ENCODE measurements around the gene MYL3. TPM values are rescaled to one million over a fixed set of nuclear protein-coding genes. Genes with fewer than 3 reads are reported as not detected.

The MYL3 gene
- total RNA-seq, 1 donor from 2014 or later = 5.4 TPM

- H3K4me3 Mint-ChIP-seq = no peak overlapping the region
- H3K9me3 Mint-ChIP-seq = no peaks in the 10 kb centered on the region
- no peak for DNase-seq (ENCODE audit: extremely low spot score, unreplicated experiment)
- TF ChIP-seq CTCF (conservative IDR thresholded peaks at IDR 0.05) = no peak
- no peaks in the 10 kb centered on the region for H3K36me3 Mint-ChIP-seq
- peaks cover 4% of the 10 kb centered on the region for H3K4me1 Mint-ChIP-seq (ENCODE audit: unreplicated experiment)
- no peak overlapping the region for H3K27ac Mint-ChIP-seq
- no peaks in the 10 kb centered on the region for H3K27me3 Mint-ChIP-seq
Measured at GRCh38 chr3:46908294-46908985, 45.2 kb upstream of the MYL3 start.

GRCh38 chr3:46907960-46908293 lies 44.7 kb upstream of the MYL3 start:
- TF ChIP-seq CTCF (conservative IDR thresholded peaks at IDR 0.05) = no peak
- Mint-ChIP-seq H3K4me3 (no peak overlapping the region), H3K4me1 (ENCODE audit: unreplicated experiment) (peaks cover 4% of the 10 kb centered on the region), H3K27ac (no peak overlapping the region), H3K9me3 (no peaks in the 10 kb centered on the region), H3K36me3 (no peaks in the 10 kb centered on the region), H3K27me3 (no peaks in the 10 kb centered on the region)
- DNase-seq (ENCODE audit: extremely low spot score, unreplicated experiment) = no peak

GRCh38 chr3:46907271-46907670 lies 44.0 kb upstream of the MYL3 start:
- no peaks in the 10 kb centered on the region for H3K27me3 Mint-ChIP-seq
- H3K27ac Mint-ChIP-seq = no peak overlapping the region
- DNase-seq (ENCODE audit: extremely low spot score, unreplicated experiment) = no peak
- no peaks in the 10 kb centered on the region for H3K36me3 Mint-ChIP-seq
- no peak for TF ChIP-seq CTCF (conservative IDR thresholded peaks at IDR 0.05)
- H3K4me3 Mint-ChIP-seq = no peak overlapping the region
- no peaks in the 10 kb centered on the region for H3K9me3 Mint-ChIP-seq
- H3K4me1 Mint-ChIP-seq (ENCODE audit: unreplicated experiment) = peaks cover 4% of the 10 kb centered on the region

GRCh38 chr3:46906471-46907058 lies 43.3 kb upstream of the MYL3 start:
- H3K4me3 Mint-ChIP-seq = no peak overlapping the region
- H3K9me3 Mint-ChIP-seq = no peaks in the 10 kb centered on the region
- DNase-seq (ENCODE audit: extremely low spot score, unreplicated experiment) = no peak
- peaks cover 4% of the 10 kb centered on the region for H3K4me1 Mint-ChIP-seq (ENCODE audit: unreplicated experiment)
- H3K27me3 Mint-ChIP-seq = no peaks in the 10 kb centered on the region
- H3K27ac Mint-ChIP-seq = no peak overlapping the region
- no peak for TF ChIP-seq CTCF (conservative IDR thresholded peaks at IDR 0.05)
- no peaks in the 10 kb centered on the region for H3K36me3 Mint-ChIP-seq

GRCh38 chr3:46905661-46906451 lies 42.6 kb upstream of the MYL3 start:
- Mint-ChIP-seq H3K9me3 (no peaks in the 10 kb centered on the region), H3K36me3 (no peaks in the 10 kb centered on the region), H3K4me1 (ENCODE audit: unreplicated experiment) (peaks cover 4% of the 10 kb centered on the region), H3K4me3 (no peak overlapping the region), H3K27ac (no peak overlapping the region), H3K27me3 (no peaks in the 10 kb centered on the region)
- DNase-seq (ENCODE audit: extremely low spot score, unreplicated experiment) = no peak
- no peak for TF ChIP-seq CTCF (conservative IDR thresholded peaks at IDR 0.05)

All from type B pancreatic cell (in vitro differentiated cells).